ENCODE data around the gene AHSA1. TPM values are rescaled to one million over a fixed set of nuclear protein-coding genes. Genes with fewer than 3 reads are reported as not detected.

Gene AHSA1
- total and polyA plus RNA-seq, 3 donors from 2014 or later = 250 to 379 (median 303) TPM

DNA sequence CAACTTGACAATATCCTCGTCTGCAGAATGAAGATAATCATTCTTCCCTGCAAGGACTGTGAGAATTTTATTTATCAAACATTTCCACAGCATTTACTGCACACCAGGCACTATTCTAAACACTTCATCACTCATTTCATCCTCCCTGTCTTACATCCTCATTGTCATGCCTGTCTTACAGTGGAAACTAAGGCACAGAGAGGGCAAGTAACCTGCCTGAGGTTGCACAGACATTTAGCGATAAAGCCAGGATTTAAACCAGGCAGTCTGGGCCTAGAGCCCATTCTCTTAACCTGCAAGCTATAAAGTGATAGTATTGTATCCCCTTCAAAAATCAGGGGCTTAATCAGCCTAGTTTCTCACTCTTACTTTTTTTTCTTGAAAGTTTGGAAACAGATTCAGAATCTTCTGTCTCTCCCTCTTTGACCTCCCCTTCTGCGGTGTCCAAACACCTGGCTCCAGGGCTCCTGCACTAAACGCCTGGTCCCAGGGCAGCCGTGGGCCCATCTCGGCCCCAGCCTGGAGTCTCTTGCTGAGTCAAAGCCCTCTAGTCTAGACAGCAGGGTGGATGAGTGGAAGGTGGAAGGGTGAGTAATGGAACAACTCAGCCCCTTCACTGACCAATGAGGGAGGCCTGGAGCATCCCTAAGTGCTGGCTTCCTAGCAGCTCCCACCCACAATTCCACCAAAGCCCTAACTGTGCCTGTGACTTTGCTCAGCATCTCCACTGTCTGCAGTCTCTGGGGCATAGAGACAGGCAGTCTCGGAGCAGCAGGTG lies 28.2 kb downstream of the AHSA1 start:
- WGBS, 2 donors = 82 to 92% methylated on average over 6 of the region's 7 CpGs

GRCh38 chr14:77488558-77488957 lies 30.7 kb downstream of the AHSA1 start:
- Histone ChIP-seq H3K27ac (no peak overlapping the region), H3K36me3 (ENCODE audit: low read depth, missing control alignments) (no peaks in the 10 kb centered on the region), H3K27me3 (no peaks in the 10 kb centered on the region), H3K4me3 (no peak overlapping the region), H3K9me3 (no peaks in the 10 kb centered on the region), H3K4me1 (no peaks in the 10 kb centered on the region)
- TF ChIP-seq POLR2A (IDR thresholded peaks at IDR 0.05) = no peak
- TF ChIP-seq, protein P1, sequence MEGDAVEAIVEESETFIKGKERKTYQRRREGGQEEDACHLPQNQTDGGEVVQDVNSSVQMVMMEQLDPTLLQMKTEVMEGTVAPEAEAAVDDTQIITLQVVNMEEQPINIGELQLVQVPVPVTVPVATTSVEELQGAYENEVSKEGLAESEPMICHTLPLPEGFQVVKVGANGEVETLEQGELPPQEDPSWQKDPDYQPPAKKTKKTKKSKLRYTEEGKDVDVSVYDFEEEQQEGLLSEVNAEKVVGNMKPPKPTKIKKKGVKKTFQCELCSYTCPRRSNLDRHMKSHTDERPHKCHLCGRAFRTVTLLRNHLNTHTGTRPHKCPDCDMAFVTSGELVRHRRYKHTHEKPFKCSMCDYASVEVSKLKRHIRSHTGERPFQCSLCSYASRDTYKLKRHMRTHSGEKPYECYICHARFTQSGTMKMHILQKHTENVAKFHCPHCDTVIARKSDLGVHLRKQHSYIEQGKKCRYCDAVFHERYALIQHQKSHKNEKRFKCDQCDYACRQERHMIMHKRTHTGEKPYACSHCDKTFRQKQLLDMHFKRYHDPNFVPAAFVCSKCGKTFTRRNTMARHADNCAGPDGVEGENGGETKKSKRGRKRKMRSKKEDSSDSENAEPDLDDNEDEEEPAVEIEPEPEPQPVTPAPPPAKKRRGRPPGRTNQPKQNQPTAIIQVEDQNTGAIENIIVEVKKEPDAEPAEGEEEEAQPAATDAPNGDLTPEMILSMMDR (IDR thresholded peaks at IDR 0.05) = no peak
- intact Hi-C loops (cut with DNase I; ENCODE audit: low total_unique reads) = no loop called here
- DNase-seq = no peak
- 91 to 94% methylated on average over 7 of the region's 7 CpGs for WGBS, 2 donors

More for the DNA sequence above, 28.2 kb downstream of the AHSA1 start:
- no peak overlapping the region for H3K4me3 ChIP-seq
- H3K9me3 ChIP-seq = no peaks in the 10 kb centered on the region
- TF ChIP-seq, protein P1 (IDR thresholded peaks at IDR 0.05) = no peak
- TF ChIP-seq POLR2A (IDR thresholded peaks at IDR 0.05) = no peak
- intact Hi-C loops (cut with DNase I; ENCODE audit: low total_unique reads) = no loop called here
- no peak for DNase-seq
- no peak overlapping the region for H3K27ac ChIP-seq
- H3K36me3 ChIP-seq (ENCODE audit: low read depth, missing control alignments) = no peaks in the 10 kb centered on the region
- H3K4me1 ChIP-seq = no peaks in the 10 kb centered on the region
- H3K27me3 ChIP-seq = no peaks in the 10 kb centered on the region

- intact Hi-C loops (cut with DNase I; ENCODE audit: low total_unique reads) = no loop called here
- WGBS, 2 donors = 94 to 98% methylated on average over 6 of the region's 6 CpGs
Observed at GRCh38 chr14:77489041-77489440, 31.1 kb downstream of the AHSA1 start.

GRCh38 chr14:77490347-77490986 lies 32.6 kb downstream of the AHSA1 start:
- H3K4me1 ChIP-seq = peaks cover 5% of the 10 kb centered on the region
- intact Hi-C loops (cut with DNase I; ENCODE audit: low total_unique reads) = no loop called here

More at GRCh38 chr14:77489041-77489440, 31.1 kb downstream of the AHSA1 start:
- H3K36me3 ChIP-seq (ENCODE audit: low read depth, missing control alignments) = no peaks in the 10 kb centered on the region
- no peak for DNase-seq
- no peak for TF ChIP-seq POLR2A (IDR thresholded peaks at IDR 0.05)
- TF ChIP-seq, protein P1 (IDR thresholded peaks at IDR 0.05) = no peak
- H3K27me3 ChIP-seq = no peaks in the 10 kb centered on the region
- H3K27ac ChIP-seq = no peak overlapping the region
- H3K4me3 ChIP-seq = no peak overlapping the region
- H3K9me3 ChIP-seq = no peaks in the 10 kb centered on the region
- no peaks in the 10 kb centered on the region for H3K4me1 ChIP-seq

More at GRCh38 chr14:77490347-77490986, 32.6 kb downstream of the AHSA1 start:
- Histone ChIP-seq H3K27ac (no peak overlapping the region), H3K4me3 (no peak overlapping the region), H3K9me3 (no peaks in the 10 kb centered on the region), H3K36me3 (ENCODE audit: low read depth, missing control alignments) (no peaks in the 10 kb centered on the region), H3K27me3 (no peaks in the 10 kb centered on the region)
- TF ChIP-seq, protein P1 (IDR thresholded peaks at IDR 0.05) = no peak
- TF ChIP-seq POLR2A (IDR thresholded peaks at IDR 0.05) = no peak
- 86 to 95% methylated on average over 8 of the region's 8 CpGs for WGBS, 2 donors
- no peak for DNase-seq

Measured in testis (tissue), 3 donors.